ENCODE measurements around the gene SMYD3.

The SMYD3 gene

DNA sequence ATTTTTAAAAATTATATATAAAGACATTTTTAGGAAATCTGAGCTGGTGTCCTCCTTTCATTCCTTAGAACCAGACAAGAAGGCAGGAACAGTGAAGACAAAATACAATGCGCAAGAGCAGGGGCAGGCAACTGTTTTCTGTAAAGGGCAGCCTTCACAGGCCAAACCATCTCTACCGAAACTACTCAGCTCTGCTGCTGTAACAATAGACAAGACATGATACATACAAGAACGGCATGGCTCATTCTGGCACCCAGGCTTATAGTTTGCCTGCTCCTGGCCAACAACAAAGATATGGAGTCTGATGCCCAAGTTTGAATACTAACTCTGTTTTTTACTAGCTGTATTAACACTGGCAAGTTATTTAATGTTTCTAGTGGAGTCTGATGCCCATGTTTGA, 232.0 kb downstream of the SMYD3 start:
- DNase-seq (ENCODE audit: low spot score) = no peak
- Histone ChIP-seq H3K4me3 (no peak overlapping the region), H3K27ac (no peak overlapping the region)
- TF ChIP-seq CTCF (IDR thresholded peaks at IDR 0.05) = no peak

GRCh38 chr1:246274186-246274585, 232.9 kb downstream of the SMYD3 start:
- no peak overlapping the region for H3K27ac ChIP-seq
- no peak for TF ChIP-seq CTCF (IDR thresholded peaks at IDR 0.05)
- H3K4me3 ChIP-seq = no peak overlapping the region
- no peak for DNase-seq (ENCODE audit: low spot score)

GRCh38 chr1:246271516-246271915, 235.6 kb downstream of the SMYD3 start:
- Histone ChIP-seq H3K27ac (no peak overlapping the region), H3K4me3 (no peak overlapping the region)
- DNase-seq (ENCODE audit: low spot score) = no peak
- TF ChIP-seq CTCF (IDR thresholded peaks at IDR 0.05) = no peak

- Histone ChIP-seq H3K27ac (no peak overlapping the region), H3K4me3 (no peak overlapping the region)
- no peak for TF ChIP-seq CTCF (IDR thresholded peaks at IDR 0.05)
- DNase-seq (ENCODE audit: low spot score) = no peak
Measured at GRCh38 chr1:246270236-246270635, 236.8 kb downstream of the SMYD3 start.

- no peak for DNase-seq (ENCODE audit: low spot score)
- Histone ChIP-seq H3K4me3 (no peak overlapping the region), H3K27ac (no peak overlapping the region)
- no peak for TF ChIP-seq CTCF (IDR thresholded peaks at IDR 0.05)
Measured at GRCh38 chr1:246269466-246269865, 237.6 kb downstream of the SMYD3 start.

DNA sequence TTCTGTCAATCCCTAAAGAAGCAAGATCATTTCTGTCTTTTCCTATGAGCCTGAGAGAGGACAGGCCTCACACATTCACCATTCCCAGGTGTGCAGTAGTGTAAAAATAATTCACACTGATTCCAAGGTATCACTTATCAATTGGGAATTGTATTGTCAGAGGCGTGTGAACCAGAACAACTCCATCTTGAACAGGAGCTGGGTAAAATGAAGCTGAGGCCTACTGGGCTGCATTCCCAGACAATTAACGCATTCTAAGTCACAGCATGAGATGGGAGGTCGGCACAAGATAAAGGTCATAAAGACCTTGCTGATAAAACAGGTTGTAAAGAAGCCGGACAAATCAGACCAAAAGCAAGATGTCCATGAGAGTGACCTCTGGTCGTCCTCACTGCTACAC, 239.2 kb downstream of the SMYD3 start:
- no peak overlapping the region for H3K4me3 ChIP-seq
- DNase-seq (ENCODE audit: low spot score) = no peak
- H3K27ac ChIP-seq = no peak overlapping the region
- TF ChIP-seq CTCF (IDR thresholded peaks at IDR 0.05) = no peak

- H3K4me3 ChIP-seq = no peak overlapping the region
- no peak overlapping the region for H3K27ac ChIP-seq
- no peak for TF ChIP-seq CTCF (IDR thresholded peaks at IDR 0.05)
- no peak for DNase-seq (ENCODE audit: low spot score)
Measured at GRCh38 chr1:246267426-246267825, 239.7 kb downstream of the SMYD3 start.

All from coronary artery (tissue), 2 donors.